GM19372 (cell line): Measurements from ENCODE around the gene LINC01488.

Source experiments
- ATAC-seq: cut with Tn5 transposase; IDR thresholded peaks from one replicate; pipeline ENCODE4 v1.9.1; 2021; ENCODE audit warnings: mild to moderate bottlenecking, low read depth, moderate library complexity; ENCODE audit not compliant: unreplicated experiment

LINC01488 gene

GRCh38 chr11:69540118-69541000 is 58.9 kb downstream of the LINC01488 start:
- no peak for ATAC-seq

DNA sequence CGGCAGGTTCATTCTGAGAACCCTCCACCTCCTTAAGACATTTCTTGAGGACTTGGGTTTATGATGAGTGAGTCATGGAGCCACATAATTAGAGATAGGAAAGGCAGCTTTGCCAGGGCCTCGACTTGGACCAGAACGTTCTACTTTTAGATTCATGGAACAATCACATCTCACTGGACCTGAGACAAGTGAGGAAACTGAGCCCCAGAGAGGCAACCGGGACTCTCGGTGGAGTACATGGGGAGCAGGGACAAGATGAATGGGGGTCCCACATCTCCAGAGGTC is 59.5 kb downstream of the LINC01488 start:
- no peak for ATAC-seq

- ATAC-seq: no peak
Observed at GRCh38 chr11:69541501-69542313, 60.2 kb downstream of the LINC01488 start.

DNA sequence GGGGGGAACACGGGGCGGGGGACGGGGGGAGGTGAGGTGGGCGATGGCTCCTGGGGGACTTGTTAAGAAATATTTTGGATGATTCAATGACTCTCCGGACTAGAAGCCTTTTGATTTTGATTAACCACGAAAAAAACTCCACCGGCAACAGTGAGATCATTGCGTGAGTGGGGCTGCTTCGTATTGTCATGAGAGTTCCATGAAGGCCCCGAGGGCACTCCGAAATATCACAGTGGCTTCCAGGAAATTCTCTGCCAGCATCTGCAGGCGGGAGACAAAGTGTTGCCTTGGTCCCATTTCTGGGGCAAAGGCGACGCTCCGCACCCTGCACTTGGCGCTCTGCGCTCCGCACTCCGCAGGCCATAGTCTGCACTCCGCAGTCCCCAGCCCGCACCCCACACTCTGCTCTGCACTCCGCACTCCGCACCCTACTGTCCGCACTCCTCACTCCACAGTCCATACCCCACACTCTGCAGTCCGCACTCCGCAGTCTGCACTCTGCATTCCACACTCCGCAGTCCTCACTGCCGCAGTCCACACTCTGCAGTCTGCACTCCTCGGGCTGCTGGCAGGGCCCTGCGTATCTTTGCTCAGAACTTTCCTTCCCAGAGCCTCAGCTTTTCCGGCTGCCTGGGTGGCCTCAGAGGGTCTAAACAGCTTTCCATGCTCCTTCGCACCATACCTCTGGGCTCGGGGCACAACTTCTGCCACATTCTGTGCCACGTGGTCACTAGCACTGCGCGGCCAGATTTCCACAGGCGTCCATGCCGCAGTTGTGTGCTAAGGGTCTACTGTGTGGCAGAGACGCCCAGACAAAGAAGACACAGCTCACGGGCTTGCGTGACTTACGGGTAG is 61.1 kb downstream of the LINC01488 start:
- ATAC-seq: no peak
